Heart left ventricle (tissue), 16 donors: ENCODE results near the gene KRT3. TPM values are rescaled to one million over a fixed set of nuclear protein-coding genes. Genes with fewer than 3 reads are reported as not detected.
A peak's percentile ranks its signal among the peaks of the same experiment; 100 is the strongest.

ENCODE experiments used
- ATAC-seq, 4 donors: fragments of 200-7000 bp; cut with Tn5 transposase; one replicate each; pipeline ENCODE4 v1.9.1; 2020 to 2022; ENCODE audit warnings: moderate library complexity in 4 of 4, mild to moderate bottlenecking in 3 of 4, moderate number of reproducible peaks in 1 of 4
- DNase-seq, 5 donors: peaks; one replicate each; pipeline ENCODE4 v3.0.0-alpha.2; 2020
- H3K27ac ChIP-seq, 12 donors: fragments of 200-600 bp; sonication (generic) in 4 of 12; one replicate each; pipeline versions ENCODE4 v1.5.0 to v1.8.0; 2016 to 2022; ENCODE audit warnings: mild to moderate bottlenecking in 2 of 12
- H3K27me3 ChIP-seq, 9 donors: fragments of 200-600 bp; sonication (generic) in 2 of 9; one replicate each; pipeline versions ENCODE4 v1.5.1 to v1.8.0; 2016 to 2022; ENCODE audit warnings: mild to moderate bottlenecking in 3 of 9
- H3K36me3 ChIP-seq, 9 donors: fragments of 200-600 bp; sonication (generic) in 2 of 9; one replicate each; pipeline versions ENCODE4 v1.5.0 to v1.8.0; 2018 to 2022; ENCODE audit warnings: mild to moderate bottlenecking in 2 of 9
- H3K4me1 ChIP-seq, 12 donors: fragments of 200-600 bp; sonication (generic) in 4 of 12; one replicate each; pipeline versions ENCODE4 v1.5.0 to v1.8.0; 2016 to 2022; ENCODE audit warnings: mild to moderate bottlenecking in 3 of 12
- H3K4me3 ChIP-seq, 12 donors: fragments of 200-600 bp; sonication (generic) in 4 of 12; one replicate each; pipeline versions ENCODE4 v1.5.0 to v1.8.0; 2017 to 2022; ENCODE audit warnings: mild to moderate bottlenecking in 9 of 12, moderate library complexity in 4 of 12
- H3K9me3 ChIP-seq, 12 donors: fragments of 200-600 bp; sonication (generic) in 4 of 12; one replicate each; pipeline versions ENCODE4 v1.5.0 to v1.8.0; 2016 to 2022; ENCODE audit warnings: mild to moderate bottlenecking in 1 of 12
- CTCF ChIP-seq, 12 donors: fragments of 200-600 bp; sonication (generic) in 4 of 12; IDR thresholded peaks; one replicate each; pipeline versions ENCODE4 v1.5.0 to v1.8.0; 2018 to 2022; ENCODE audit warnings: antibody characterized with exemption in 12 of 12, mild to moderate bottlenecking in 5 of 12
- POLR2A ChIP-seq, 2 donors: fragments of 450-650 bp; IDR thresholded peaks; one replicate each; pipeline ENCODE4 v1.6.1; 2017; ENCODE audit warnings: antibody characterized with exemption in 2 of 2, mild to moderate bottlenecking in 2 of 2, moderate library complexity in 2 of 2
- WGBS, 4 donors: extraction: QIAGEN DNeasy Blood & Tissue Kit in 2 of 4; methylation state at CpG; one replicate each; pipeline versions ENCODE4 v1.1.5 to v1.1.7; 2013 to 2018; 5-methylcytosine and 5-hydroxymethylcytosine counted together
- intact Hi-C, 10 donors: fragments of 100-400 bp; cut with DNase I; formaldehyde crosslinking; loops; one replicate each; pipeline versions ENCODE4 v1.11.1 to v1.14.2; 2022
- polyA plus RNA-seq, 2 donors: library from polyadenylated mRNA; stranded (reverse); fragments of 200-250 nt; gene quantifications; one replicate each; pipeline ENCODE4 v1.2.3, GENCODE V29; 2013
- total RNA-seq, 9 donors: library from RNA; depleted of rRNA in 2 of 9; stranded (reverse); fragments of >200 nt in 2 of 9; fragmentation: NEBNext Ultra II Directional in 3 of 9; extraction: Animal tissue kit (Norgen Biotek cat#: 25700) in 3 of 9; gene quantifications; one replicate each; pipeline versions ENCODE4 v1.1.0 to v1.2.4, GENCODE V29; 2016 to 2023
- donor health status: ischemic (EF 13 %, LVEDD 7.1; RV severe dilation, severe dysfunction).
- donor health status: healthy with polysubstance abuse.
- donor health status: DM: no; HTN: yes; CAD: no.
- donor health status: DM: no; HTN: no; CAD: no.
- donor health status: ischemic (EF 25% LVEDD 6.9; RV normal size, moderate dysfunction).
- donor health status: ischemic (EF 25% LVEDD 5.7; RV mildly dilated, moderate dysfunction).
- donor health status: healthy.
- donor health status: DM: yes; HTN: yes; CAD: no.
- donor health status: ischemic (EF 35%, LVEDD 5.7; RV mildly dilated, moderate dysfunction).
- donor health status: nonischemic (EF 11% LVEDD 7.7; RV severe dilation, severe dysfunction).
- donor health status: DM: yes; HTN: yes; CAD: no.
- donor health status: PGD.
- donor health status: ischemic (EF 29% LVEDD 5.4; RV normal size, mild dysfunction).
- donor health status: nonischemic (EF 23%, LVEDD 6.1; RV moderate dilation, normal function).

The KRT3 gene
- total and polyA plus RNA-seq, 11 donors, result not detected

GRCh38 chr12:52776435-52776834 lies 19.5 kb downstream of the KRT3 start:
- no peak overlapping the region for H3K4me3 ChIP-seq
- no peaks in the 10 kb centered on the region for H3K9me3 ChIP-seq
- DNase-seq, result no peak
- peaks cover 0 to 23% (median 0%) of the 10 kb centered on the region in 9 donors for H3K27me3 ChIP-seq
- no peaks in the 10 kb centered on the region for H3K4me1 ChIP-seq
- H3K36me3 ChIP-seq, result no peaks in the 10 kb centered on the region
- intact Hi-C loops, result no loop called here
- H3K27ac ChIP-seq, result no peak overlapping the region
- 77 to 84% (median 82%) methylated on average over 5 of the region's 5 CpGs for WGBS, 4 donors
- TF ChIP-seq POLR2A (IDR thresholded peaks at IDR 0.05) (no peak), CTCF (IDR thresholded peaks at IDR 0.05) (no peak)
- no peak for ATAC-seq

GRCh38 chr12:52774629-52775250 lies 21.2 kb downstream of the KRT3 start:
- TF ChIP-seq CTCF (IDR thresholded peaks at IDR 0.05), result no peak
- no peak for TF ChIP-seq POLR2A (IDR thresholded peaks at IDR 0.05)
- Histone ChIP-seq H3K9me3 (no peaks in the 10 kb centered on the region), H3K27ac (no peak overlapping the region), H3K4me3 (no peak overlapping the region), H3K36me3 (no peaks in the 10 kb centered on the region), H3K27me3 (peaks cover 0 to 15% (median 0%) of the 10 kb centered on the region in 9 donors), H3K4me1 (no peaks in the 10 kb centered on the region)
- DNase-seq (no peak), ATAC-seq (peak in 1 of 4 donors; percentile 34)
- WGBS, 4 donors, result 51 to 78% (median 61%) methylated on average over 3 to 8 of the region's 8 CpGs
- intact Hi-C loops, result no loop called here

DNA sequence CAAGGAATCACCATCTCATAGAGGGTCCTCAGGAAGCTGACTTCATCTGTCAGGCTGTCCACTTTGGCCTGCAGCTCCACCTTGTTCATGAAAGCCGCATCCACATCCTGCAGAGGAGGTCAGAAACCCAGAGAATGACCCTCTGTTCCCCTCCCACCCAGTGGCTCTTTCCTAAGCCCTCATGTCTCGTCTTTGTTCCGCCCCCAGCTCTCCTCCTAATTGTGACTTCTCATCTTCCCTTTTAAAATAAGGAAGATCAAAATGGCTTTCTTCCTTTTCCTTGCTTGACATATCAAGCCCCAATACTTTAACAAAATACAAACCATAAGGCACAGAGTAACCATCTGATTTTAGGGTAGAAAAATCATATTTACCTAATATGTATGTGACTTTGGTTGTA lies 23.1 kb downstream of the KRT3 start:
- Histone ChIP-seq H3K27me3 (peaks cover 0 to 11% (median 0%) of the 10 kb centered on the region in 9 donors), H3K9me3 (no peaks in the 10 kb centered on the region), H3K27ac (no peak overlapping the region), H3K4me3 (no peak overlapping the region), H3K36me3 (no peaks in the 10 kb centered on the region), H3K4me1 (no peaks in the 10 kb centered on the region)
- TF ChIP-seq POLR2A (IDR thresholded peaks at IDR 0.05) (no peak), CTCF (IDR thresholded peaks at IDR 0.05) (no peak)
- ATAC-seq, result no peak
- WGBS, 4 donors, result 62 to 75% (median 70%) methylated on average over 3 of the region's 3 CpGs
- DNase-seq, result no peak
- intact Hi-C loops, result no loop called here

- DNase-seq (no peak), ATAC-seq (no peak)
- Histone ChIP-seq H3K27ac (no peak overlapping the region), H3K4me3 (no peak overlapping the region), H3K4me1 (no peaks in the 10 kb centered on the region), H3K36me3 (no peaks in the 10 kb centered on the region), H3K9me3 (no peaks in the 10 kb centered on the region), H3K27me3 (peaks cover 0 to 11% (median 0%) of the 10 kb centered on the region in 9 donors)
- intact Hi-C loops, result no loop called here
- TF ChIP-seq POLR2A (IDR thresholded peaks at IDR 0.05) (no peak), CTCF (IDR thresholded peaks at IDR 0.05) (no peak)
- 82 to 89% (median 87%) methylated on average over 4 of the region's 4 CpGs for WGBS, 4 donors
Measured at GRCh38 chr12:52772188-52772587, 23.7 kb downstream of the KRT3 start.
